Hematopoietic multipotent progenitor cell treated with erythropoietin and hydrocortisone succinate and interleukin-3 and kit ligand, for 8 days (in vitro differentiated cells): Measurements from ENCODE around the gene TNC.

Experiments used
- DNase-seq: peaks from one replicate; pipeline ENCODE4 v3.0.0-alpha.2; 2015

TNC gene

DNA sequence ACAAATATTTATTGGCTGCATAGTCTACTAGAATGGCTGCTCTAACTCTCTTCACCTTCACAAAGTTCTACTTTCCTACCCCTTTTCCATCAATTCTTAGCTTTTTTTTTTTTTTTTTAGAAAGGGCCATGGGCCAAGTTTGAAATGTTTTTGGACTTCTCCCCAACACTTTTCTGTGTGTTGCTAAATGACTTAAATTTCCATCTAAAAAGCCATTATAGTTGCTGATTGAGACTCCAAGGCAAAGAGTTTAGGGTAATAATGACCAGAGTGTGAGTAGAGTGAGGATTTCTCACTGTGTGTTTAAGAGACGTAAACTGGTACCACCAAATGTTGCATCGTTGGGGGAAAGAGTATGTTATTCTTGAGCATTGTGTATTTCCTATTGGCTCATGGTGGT lies 24.4 kb downstream of the TNC start:
- no peak for DNase-seq

DNA sequence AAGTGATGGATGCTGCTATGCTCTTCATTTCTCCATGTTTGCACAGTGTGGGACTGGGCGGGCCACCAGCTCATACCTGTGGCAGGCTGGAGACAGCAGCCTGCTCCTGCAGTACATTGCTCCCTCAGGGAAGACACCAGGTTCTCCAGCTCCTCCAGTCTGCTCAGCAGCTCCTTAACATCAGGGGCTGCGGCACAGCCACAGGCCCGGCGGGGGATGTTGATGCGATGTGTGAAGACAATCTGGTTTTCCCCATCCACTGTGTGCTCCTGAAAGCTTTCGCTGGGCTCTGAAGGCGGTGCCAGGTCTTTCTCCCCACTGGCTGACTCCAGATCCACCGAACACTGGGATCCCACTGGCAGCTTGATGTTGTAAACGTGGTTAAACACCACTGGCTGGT lies 27.5 kb downstream of the TNC start:
- no peak for DNase-seq

DNA sequence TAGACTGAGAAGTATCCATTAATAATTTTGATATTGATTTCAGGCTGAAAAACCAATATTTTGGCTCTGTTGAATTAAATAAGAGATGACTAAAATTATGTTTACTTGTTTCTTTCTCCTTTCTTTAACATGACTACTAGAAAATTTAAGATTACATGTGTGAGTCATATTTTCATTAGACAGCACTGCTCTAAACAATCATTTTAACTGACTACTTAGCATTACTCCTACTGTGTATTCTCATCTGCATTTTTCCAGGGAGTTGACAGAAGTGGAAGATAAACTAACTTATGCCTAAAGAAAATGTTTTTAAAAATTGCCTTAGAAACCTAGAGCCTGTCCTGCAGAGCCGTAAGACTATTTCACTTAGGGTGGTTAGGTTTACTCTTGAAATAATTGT lies 29.1 kb downstream of the TNC start:
- no peak for DNase-seq

DNA sequence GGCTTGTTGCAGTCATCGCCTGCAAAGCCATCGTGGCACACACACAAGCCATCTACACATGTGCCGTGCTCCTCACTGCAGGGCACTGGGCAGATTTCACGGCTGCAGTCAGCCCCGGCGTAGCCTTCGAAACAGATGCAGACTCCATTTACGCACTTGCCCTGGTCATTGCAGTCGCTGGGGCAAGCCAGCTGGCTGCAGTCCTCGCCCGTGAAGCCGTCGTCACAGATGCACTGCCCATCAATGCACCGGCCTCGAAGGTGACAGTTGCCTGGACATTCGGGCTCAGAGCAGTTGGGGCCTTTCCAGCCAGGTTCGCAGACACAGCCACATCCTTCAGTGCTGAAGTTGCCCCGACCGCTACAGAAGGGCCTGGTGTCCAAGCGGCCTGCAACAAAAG lies 31.1 kb downstream of the TNC start:
- DNase-seq, result no peak

GRCh38 chr9:115086461-115086860 lies 31.5 kb downstream of the TNC start:
- DNase-seq, result no peak

GRCh38 chr9:115085773-115086377 lies 32.1 kb downstream of the TNC start:
- no peak for DNase-seq

DNA sequence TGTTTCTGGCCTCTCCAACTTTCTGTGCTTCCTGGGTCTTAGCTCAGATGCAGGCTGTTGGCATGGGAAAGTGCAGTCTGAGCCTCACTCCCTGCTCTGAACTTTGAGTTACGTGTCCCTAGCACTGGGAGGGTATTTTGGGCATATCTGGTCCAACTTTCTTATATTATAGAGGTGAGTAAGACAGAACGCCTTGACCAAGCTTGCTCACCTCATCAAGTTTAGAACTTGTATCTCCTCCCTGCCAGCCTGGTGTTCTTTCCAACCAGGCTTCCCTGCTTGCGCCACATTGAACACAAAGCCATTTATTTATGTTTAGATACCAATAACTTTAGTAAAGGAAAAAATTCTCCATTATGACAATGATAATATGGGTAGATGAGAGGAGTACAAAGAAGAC lies 33.2 kb downstream of the TNC start:
- no peak for DNase-seq

- DNase-seq, result no peak
Measured at GRCh38 chr9:115084157-115084556, 33.8 kb downstream of the TNC start.

DNA sequence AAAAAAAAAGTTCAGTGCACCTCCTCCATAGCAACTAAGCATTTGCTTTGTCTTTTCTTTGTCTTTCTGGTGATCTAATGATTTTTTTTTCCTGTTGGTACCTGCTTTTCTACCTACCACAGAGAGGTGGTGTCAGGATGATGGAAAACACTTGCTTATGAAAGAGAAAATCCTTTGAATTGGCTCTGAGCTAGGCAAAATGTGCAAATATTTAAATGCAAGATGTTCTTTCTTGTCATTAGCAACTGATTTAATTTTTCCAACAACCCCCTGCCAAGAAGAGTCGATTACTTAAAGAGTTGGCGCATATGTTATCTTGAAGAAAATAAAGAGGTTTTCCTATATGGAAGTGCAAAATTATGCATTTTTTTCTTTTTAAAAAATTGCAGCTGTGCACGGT lies 37.7 kb downstream of the TNC start:
- no peak for DNase-seq

DNA sequence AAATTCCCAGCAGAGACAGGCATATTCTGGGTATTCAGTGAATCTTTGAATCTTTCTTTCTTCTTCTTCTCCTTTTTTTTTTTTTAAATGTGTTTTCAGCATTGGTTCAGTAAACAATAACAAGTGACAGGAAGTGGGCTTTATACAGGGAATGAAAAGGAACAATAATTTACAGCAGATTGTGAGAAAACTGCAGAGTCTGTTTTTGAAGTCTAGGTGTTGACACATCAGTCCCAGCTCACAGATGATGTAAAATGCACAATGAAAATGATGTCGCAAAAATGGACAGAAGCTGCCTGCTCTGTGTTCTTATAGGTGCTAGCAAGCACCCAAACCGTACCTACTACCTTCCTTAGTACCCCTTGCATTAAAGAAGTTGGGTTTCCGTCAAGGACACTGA lies 38.8 kb downstream of the TNC start:
- DNase-seq, result no peak

DNA sequence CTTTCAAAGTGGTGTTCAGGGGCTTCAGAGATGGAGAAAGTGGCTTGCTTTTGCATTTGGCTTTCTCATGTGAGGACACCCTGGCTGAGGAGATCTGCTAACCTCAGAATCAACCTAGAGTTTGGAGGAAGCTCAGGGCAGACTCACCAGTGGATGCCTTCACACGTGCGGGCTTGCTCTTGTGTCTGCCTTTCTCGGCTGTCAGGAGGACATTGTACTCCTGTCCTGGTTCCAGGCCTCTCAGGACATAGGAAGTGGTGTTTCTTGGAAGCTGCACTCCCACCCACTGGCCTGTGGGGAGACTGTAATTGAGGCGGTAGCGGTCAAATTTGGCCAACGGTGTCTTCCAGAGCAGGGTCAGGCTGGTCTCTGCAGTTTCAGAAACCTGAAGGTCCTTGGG lies 44.5 kb downstream of the TNC start:
- DNase-seq, result no peak

DNA sequence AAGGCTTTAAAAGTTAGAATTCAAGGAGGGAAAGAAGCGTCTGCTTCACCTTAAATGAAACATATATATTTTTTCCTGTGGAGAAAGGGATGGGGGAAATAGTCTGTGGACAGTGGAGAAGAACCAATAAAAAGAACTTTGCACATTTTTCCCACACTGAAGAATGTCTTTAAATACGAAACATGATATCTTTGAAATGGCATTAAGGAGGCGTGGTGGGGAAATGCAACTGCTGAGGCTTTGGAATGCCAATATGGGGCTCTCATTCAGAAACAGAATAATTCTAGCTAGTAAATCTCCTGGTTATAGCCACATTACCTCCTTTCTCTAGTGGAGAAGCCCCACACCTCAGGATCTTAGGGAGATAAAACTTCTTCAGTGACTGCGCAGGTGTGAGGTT lies 46.8 kb downstream of the TNC start:
- DNase-seq, result no peak

DNA sequence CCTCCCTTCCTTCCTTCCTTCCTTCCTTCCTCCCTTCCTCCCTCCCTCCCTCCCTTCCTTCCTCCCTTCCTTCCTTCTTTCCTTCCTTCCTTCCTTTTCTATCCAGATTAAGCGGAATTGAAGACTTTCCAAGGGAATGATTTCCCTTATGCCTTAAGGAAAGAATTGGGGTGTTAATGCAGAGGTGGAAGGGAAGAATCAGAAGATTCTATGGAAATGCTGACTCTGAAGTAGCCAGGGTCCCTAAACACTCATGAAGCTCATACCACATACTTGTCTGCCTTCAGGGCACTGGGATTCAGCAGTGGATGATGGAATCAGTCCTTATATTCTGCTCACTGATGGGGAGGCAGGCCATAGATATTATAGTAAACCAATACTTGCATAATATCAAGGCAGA lies 48.2 kb downstream of the TNC start:
- no peak for DNase-seq

GRCh38 chr9:115069302-115069701 lies 48.7 kb downstream of the TNC start:
- no peak for DNase-seq

DNA sequence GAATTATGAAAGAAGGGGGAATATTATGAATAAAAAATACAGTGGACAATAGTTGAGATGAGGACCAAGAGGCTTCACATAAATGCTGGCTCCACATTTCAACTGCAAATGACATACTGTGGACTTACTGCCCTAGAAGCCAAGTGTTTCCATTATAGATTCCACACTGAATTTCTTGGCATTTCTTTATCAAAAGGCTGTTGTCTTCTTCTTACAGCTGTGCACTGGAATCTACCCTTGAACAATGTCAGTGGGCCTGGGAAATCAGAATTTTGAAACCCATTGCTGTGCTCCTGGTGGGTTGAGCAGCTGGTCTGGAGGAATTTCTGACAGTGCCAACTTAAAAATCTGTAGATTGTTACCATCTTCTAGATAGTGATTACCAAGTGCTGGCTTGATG lies 49.9 kb downstream of the TNC start:
- no peak for DNase-seq

DNA sequence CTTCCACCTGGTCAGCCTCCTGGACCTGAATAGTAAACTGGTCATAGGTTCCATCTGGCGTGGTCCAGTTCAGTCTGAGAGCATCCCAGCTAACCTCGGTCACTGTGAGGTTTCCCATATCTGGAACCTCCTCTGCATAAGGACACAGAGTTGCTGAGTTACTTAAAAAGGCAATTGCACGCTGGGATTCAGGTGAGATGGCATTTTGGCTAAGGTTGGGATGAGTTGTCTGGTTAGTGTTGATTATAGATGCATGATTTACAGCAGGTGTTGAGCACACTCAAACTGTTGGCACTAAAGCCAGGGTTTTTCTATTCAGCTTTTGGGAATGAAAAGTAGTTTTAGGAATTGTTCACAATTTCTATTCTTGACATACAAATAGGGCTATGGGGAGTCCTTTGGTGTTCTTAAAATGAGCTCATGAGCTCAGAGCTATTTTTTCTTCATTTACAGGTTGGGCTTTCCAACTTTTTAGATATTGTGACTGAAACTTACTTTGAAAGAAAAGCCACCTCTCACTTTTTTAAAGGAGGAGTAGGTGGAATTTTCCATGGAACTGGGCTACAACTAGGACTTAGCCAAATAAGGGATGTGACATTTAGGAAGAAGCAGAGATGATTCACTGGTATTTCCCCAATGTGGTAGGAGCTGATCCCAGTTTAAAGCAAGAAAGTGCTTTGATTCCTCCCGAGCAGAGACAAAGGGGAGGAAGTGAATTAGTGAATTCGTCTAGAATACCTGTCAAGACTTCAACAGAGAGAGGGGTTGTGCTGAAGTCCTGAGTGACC lies 54.7 kb downstream of the TNC start:
- DNase-seq, result no peak

- DNase-seq, result no peak
Measured at GRCh38 chr9:115058684-115059315, 59.2 kb downstream of the TNC start.

DNA sequence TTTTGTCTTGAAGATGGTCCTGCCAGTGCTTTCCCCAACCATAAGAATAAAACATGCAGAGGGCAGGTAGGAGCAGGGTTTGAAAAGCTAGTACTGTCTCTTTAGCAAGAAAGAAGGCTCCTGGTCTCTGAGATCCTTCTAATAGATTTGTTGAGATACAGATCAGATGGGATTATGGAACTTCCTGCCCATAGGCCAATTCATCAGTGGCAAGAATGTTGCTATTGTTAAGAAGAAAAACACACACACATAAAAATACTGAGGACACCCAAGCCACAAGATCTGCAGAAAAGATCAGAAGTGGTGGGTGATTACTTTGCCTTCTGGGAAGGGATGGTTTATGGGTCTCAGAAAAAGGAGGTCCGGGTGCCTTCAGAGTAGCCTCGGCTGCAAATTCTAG lies 59.8 kb downstream of the TNC start:
- DNase-seq, result no peak

GRCh38 chr9:115057559-115057958 lies 60.4 kb downstream of the TNC start:
- DNase-seq, result no peak

- DNase-seq, result no peak
Measured at GRCh38 chr9:115050002-115050490, 67.9 kb downstream of the TNC start.

DNA sequence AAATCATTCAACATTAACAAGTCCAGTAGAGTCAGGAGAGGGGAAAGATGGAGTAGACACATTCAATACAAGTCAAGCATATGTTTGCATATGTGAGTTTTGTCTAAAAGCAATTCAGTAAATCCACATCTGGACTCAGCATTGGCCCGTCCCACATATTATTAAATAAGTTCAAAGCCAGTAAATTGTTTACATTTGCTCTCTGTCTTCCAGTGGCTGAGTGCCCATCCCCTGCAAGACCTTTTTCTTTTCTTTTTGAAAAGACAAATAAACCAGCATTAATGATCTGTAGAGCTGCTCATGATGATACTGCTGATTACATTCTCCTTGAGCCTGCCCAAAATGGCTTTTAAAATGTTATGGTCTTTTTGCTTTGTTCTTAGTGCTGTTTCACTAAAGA lies 71.1 kb downstream of the TNC start:
- no peak for DNase-seq

GRCh38 chr9:115046199-115046598 lies 71.8 kb downstream of the TNC start:
- no peak for DNase-seq

DNA sequence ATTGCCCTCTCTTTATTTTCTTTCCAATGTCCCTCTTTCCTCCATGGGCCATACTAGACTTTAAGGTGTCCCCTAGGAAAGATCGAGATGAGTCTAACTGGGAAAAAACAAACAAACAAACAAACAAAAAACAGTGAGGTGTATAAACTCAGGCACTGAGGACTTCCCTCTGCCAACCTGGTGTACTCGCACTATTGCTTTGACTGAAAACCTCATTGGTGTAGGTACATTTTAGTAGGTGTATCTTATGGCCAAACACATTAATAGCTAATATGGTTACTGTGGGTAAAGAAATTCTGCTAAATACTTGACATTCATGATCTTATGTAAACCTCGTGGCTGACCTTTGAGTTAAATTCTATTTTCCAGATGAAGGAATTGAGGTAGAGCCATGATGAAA lies 74.3 kb downstream of the TNC start:
- DNase-seq, result no peak

DNA sequence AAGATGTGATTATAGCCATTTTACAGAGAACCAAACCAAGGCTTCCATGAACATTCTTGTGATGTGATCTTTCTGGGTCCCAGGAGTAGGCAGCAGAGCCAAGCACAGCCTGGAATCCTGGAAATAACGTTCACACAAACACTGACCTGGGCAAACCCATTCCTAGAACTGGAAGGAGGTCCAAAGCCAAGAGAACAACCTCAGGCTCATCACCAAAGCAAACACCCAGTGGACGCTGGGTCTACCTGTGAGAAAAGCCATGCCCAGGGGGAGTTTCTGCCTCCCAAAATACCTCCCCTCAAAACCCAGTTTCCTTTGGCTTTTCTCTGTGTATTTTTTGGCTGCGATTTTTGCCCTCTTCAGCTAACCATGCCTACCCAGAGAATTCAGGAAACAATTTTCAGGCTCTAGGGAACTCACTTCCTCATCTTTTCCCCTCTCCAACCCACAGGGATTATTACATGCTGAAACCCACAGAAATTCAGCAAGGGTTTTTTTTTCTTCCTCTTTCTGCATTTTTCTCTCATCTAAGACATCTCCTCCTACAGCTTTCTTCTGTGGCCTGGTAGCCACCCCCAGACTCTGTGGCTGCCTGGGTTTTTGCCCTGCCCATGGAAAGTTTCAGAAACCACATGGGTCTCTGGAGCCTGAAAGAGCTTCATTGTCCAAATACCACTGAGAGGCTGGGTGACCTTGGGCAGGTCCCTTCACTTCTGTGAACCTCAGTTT lies 75.0 kb downstream of the TNC start:
- no peak for DNase-seq
